GM10248 (cell line): ENCODE measurements around the gene NPIPA7.
"Not testable (repeated sequence)": the region's sequence is repeated elsewhere in the genome, so short reads cannot be mapped to it uniquely, and the experiment has no call there.

Source experiments
- CTCF ChIA-PET: fragments of 300-600 bp; sonication (Branson Sonifier 250); formaldehyde crosslinking; extraction: SDS; loops from one replicate; lab custom pipeline; 2021; ENCODE audit warnings: antibody characterized with exemption; lab: Yijun Ruan, JAX
- POLR2A ChIA-PET: fragments of 350-650 bp; sonication (Branson Sonifier 250); formaldehyde crosslinking; extraction: SDS; loops from one replicate; lab custom pipeline; 2020; ENCODE audit warnings: antibody characterized with exemption; lab: Yijun Ruan, JAX
- DNase-seq: peaks from one replicate; pipeline ENCODE4 v3.0.0; 2012; ENCODE audit errors: extremely low spot score

Gene NPIPA7

GRCh38 chr16:16378840-16379239 is at the start of gene NPIPA7:
Gene NPIPA7, plus strand, starts transcription at chr16:16379140. Its CDS starts 105 bp downstream, at chr16:16379245.
- CTCF ChIA-PET, result not testable (repeated sequence)

GRCh38 chr16:16331466-16331865 is 47.5 kb upstream of the NPIPA7 start:
- CTCF ChIA-PET, POLR2A ChIA-PET, DNase-seq: not testable (repeated sequence)

More at GRCh38 chr16:16378840-16379239, at the start of gene NPIPA7:
- DNase-seq, POLR2A ChIA-PET: not testable (repeated sequence)

- CTCF ChIA-PET, POLR2A ChIA-PET, DNase-seq: not testable (repeated sequence)
Observed at GRCh38 chr16:16357556-16357955, 21.4 kb upstream of the NPIPA7 start.

GRCh38 chr16:16358539-16359240 is 20.2 kb upstream of the NPIPA7 start:
- DNase-seq, CTCF ChIA-PET, POLR2A ChIA-PET: not testable (repeated sequence)

- CTCF ChIA-PET, DNase-seq, POLR2A ChIA-PET: not testable (repeated sequence)
Observed at GRCh38 chr16:16363595-16363994, 15.3 kb upstream of the NPIPA7 start.

- DNase-seq, POLR2A ChIA-PET, CTCF ChIA-PET: not testable (repeated sequence)
Observed at GRCh38 chr16:16364100-16364499, 14.8 kb upstream of the NPIPA7 start.

GRCh38 chr16:16364701-16365100 is 14.2 kb upstream of the NPIPA7 start:
- CTCF ChIA-PET, POLR2A ChIA-PET, DNase-seq: not testable (repeated sequence)

- POLR2A ChIA-PET, DNase-seq, CTCF ChIA-PET: not testable (repeated sequence)
Observed at GRCh38 chr16:16365319-16365718, 13.6 kb upstream of the NPIPA7 start.

- CTCF ChIA-PET, POLR2A ChIA-PET: not testable (repeated sequence)
Observed at GRCh38 chr16:16365851-16366250, 13.1 kb upstream of the NPIPA7 start.

GRCh38 chr16:16366552-16367284 is 12.2 kb upstream of the NPIPA7 start:
- POLR2A ChIA-PET, DNase-seq, CTCF ChIA-PET: not testable (repeated sequence)

More at GRCh38 chr16:16365851-16366250, 13.1 kb upstream of the NPIPA7 start:
- not testable (repeated sequence) for DNase-seq

- CTCF ChIA-PET, DNase-seq, POLR2A ChIA-PET: not testable (repeated sequence)
Observed at GRCh38 chr16:16367285-16367628, 11.7 kb upstream of the NPIPA7 start.

- DNase-seq, POLR2A ChIA-PET, CTCF ChIA-PET: not testable (repeated sequence)
Observed at GRCh38 chr16:16369081-16369856, 9.7 kb upstream of the NPIPA7 start.

GRCh38 chr16:16371136-16371735 is 7.7 kb upstream of the NPIPA7 start:
- DNase-seq, POLR2A ChIA-PET, CTCF ChIA-PET: not testable (repeated sequence)

GRCh38 chr16:16374192-16374591 is 4.7 kb upstream of the NPIPA7 start:
- CTCF ChIA-PET, DNase-seq, POLR2A ChIA-PET: not testable (repeated sequence)

GRCh38 chr16:16399685-16400084 is 20.7 kb downstream of the NPIPA7 start:
- DNase-seq, POLR2A ChIA-PET, CTCF ChIA-PET: not testable (repeated sequence)

- CTCF ChIA-PET, POLR2A ChIA-PET, DNase-seq: not testable (repeated sequence)
Observed at GRCh38 chr16:16402333-16402732, 23.4 kb downstream of the NPIPA7 start.

- CTCF ChIA-PET, DNase-seq, POLR2A ChIA-PET: not testable (repeated sequence)
Observed at GRCh38 chr16:16404283-16404682, 25.3 kb downstream of the NPIPA7 start.

- POLR2A ChIA-PET, CTCF ChIA-PET, DNase-seq: not testable (repeated sequence)
Observed at GRCh38 chr16:16405421-16405820, 26.5 kb downstream of the NPIPA7 start.
